A673 (cell line): ENCODE measurements around the gene ADPRH. TPM values are rescaled to one million over a fixed set of nuclear protein-coding genes. Genes with fewer than 3 reads are reported as not detected.
"Not testable (repeated sequence)": the region's sequence is repeated elsewhere in the genome, so short reads cannot be mapped to it uniquely, and the experiment has no call there.

Source experiments
- BruUV-seq: library from RNA; stranded (reverse); fragments of 400-500 nt; replicated peaks from 2 replicates; lab custom pipeline; 2021; lab: Mats Ljungman, UMichigan
- CTCF ChIA-PET: fragments of 300-600 bp; sonication (Branson Sonifier 250); formaldehyde crosslinking; loops from one replicate; lab custom pipeline; 2022; ENCODE audit warnings: antibody characterized with exemption; lab: Charles Lee
- POLR2A ChIA-PET: fragments of 300-600 bp; sonication (Branson Sonifier 250); formaldehyde crosslinking; loops from one replicate; lab custom pipeline; 2022; ENCODE audit warnings: antibody characterized with exemption; ENCODE audit not compliant: low non-redundant PET; lab: Charles Lee
- DNase-seq: peaks from one replicate; pipeline ENCODE4 v3.0.0-alpha.2; 2015; ENCODE audit warnings: low spot score
- H3K27ac ChIP-seq: fragments of 200-600 bp; sonication (generic); 2 replicates; pipeline ENCODE4 v1.5.1; 2016; ENCODE audit warnings: mixed run types, low read depth, mild to moderate bottlenecking, mixed read lengths, antibody characterized with exemption, low read length; ENCODE audit not compliant: poor library complexity, severe bottlenecking
- H3K27me3 ChIP-seq: fragments of 200-600 bp; sonication (generic); replicated peaks from 2 replicates; pipeline ENCODE4 v1.6.1; 2017; ENCODE audit warnings: mixed run types, low read depth, mild to moderate bottlenecking, mixed read lengths, antibody characterized with exemption, low read length; ENCODE audit not compliant: insufficient read depth, poor library complexity
- H3K36me3 ChIP-seq: fragments of 200-600 bp; sonication (generic); 2 replicates; pipeline ENCODE4 v1.6.1; 2016; ENCODE audit warnings: mixed run types, mild to moderate bottlenecking, mixed read lengths, antibody characterized with exemption, low read length; ENCODE audit not compliant: insufficient read depth, poor library complexity, severe bottlenecking
- H3K4me1 ChIP-seq: fragments of 200-600 bp; sonication (generic); 2 replicates; pipeline ENCODE4 v1.6.1; 2017; ENCODE audit warnings: mixed run types, mild to moderate bottlenecking, mixed read lengths, antibody characterized with exemption, low read length; ENCODE audit not compliant: insufficient read depth, poor library complexity, severe bottlenecking
- H3K4me3 ChIP-seq: fragments of 200-600 bp; sonication (generic); 2 replicates; pipeline ENCODE4 v1.5.1; 2016; ENCODE audit warnings: low read depth, mixed run types, mild to moderate bottlenecking, mixed read lengths, low read length; ENCODE audit not compliant: poor library complexity, severe bottlenecking
- H3K9me3 ChIP-seq: fragments of 200-600 bp; sonication (generic); 2 replicates; pipeline ENCODE4 v1.6.1; 2016; ENCODE audit warnings: mixed run types, low read depth, mild to moderate bottlenecking, mixed read lengths, antibody characterized with exemption, low read length; ENCODE audit not compliant: poor library complexity, severe bottlenecking
- EZH2 ChIP-seq: fragments of 200-600 bp; sonication (generic); IDR thresholded peaks from 2 replicates; pipeline ENCODE4 v1.6.1; 2017; ENCODE audit warnings: borderline replicate concordance, low read depth, mild to moderate bottlenecking, mixed read lengths, antibody characterized with exemption, low read length; ENCODE audit not compliant: poor library complexity, severe bottlenecking
- intact Hi-C: fragments of 100-400 bp; cut with micrococcal nuclease; formaldehyde crosslinking; loops from one replicate; pipeline ENCODE4 v1.10.0; 2022; ENCODE audit not compliant: unreplicated experiment
- total RNA-seq: library from RNA; stranded (reverse); gene quantifications from 2 replicates; pipeline ENCODE4 v1.2.3, GENCODE V29; 2021
- TF ChIP-seq, protein P1 (sequence below): fragments of 300-800, 200-600 bp; sonication (generic); conservative IDR thresholded peaks from 2 replicates; pipeline ENCODE4 v1.5.1; 2017; ENCODE audit warnings: low read depth, mild to moderate bottlenecking, antibody characterized with exemption, low read length, moderate library complexity, mixed read lengths

Gene ADPRH
- total RNA-seq, 1 experiment from 2014 or later = 0.37 TPM

GRCh38 chr3:119550192-119550910 is 28.9 kb upstream of the ADPRH start:
- ChIA-PET CTCF (no interaction called here), POLR2A (no interaction called here)
- no peak for DNase-seq
- Histone ChIP-seq H3K4me3 (no peak overlapping the region), H3K27ac (no peak overlapping the region), H3K27me3 (no peaks in the 10 kb centered on the region), H3K4me1 (no peaks in the 10 kb centered on the region), H3K36me3 (no peaks in the 10 kb centered on the region), H3K9me3 (no peaks in the 10 kb centered on the region)
- no TSS peak for BruUV-seq
- intact Hi-C loops = no loop called here
- TF ChIP-seq, protein P1, sequence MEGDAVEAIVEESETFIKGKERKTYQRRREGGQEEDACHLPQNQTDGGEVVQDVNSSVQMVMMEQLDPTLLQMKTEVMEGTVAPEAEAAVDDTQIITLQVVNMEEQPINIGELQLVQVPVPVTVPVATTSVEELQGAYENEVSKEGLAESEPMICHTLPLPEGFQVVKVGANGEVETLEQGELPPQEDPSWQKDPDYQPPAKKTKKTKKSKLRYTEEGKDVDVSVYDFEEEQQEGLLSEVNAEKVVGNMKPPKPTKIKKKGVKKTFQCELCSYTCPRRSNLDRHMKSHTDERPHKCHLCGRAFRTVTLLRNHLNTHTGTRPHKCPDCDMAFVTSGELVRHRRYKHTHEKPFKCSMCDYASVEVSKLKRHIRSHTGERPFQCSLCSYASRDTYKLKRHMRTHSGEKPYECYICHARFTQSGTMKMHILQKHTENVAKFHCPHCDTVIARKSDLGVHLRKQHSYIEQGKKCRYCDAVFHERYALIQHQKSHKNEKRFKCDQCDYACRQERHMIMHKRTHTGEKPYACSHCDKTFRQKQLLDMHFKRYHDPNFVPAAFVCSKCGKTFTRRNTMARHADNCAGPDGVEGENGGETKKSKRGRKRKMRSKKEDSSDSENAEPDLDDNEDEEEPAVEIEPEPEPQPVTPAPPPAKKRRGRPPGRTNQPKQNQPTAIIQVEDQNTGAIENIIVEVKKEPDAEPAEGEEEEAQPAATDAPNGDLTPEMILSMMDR = no peak
- no peak for TF ChIP-seq EZH2

DNA sequence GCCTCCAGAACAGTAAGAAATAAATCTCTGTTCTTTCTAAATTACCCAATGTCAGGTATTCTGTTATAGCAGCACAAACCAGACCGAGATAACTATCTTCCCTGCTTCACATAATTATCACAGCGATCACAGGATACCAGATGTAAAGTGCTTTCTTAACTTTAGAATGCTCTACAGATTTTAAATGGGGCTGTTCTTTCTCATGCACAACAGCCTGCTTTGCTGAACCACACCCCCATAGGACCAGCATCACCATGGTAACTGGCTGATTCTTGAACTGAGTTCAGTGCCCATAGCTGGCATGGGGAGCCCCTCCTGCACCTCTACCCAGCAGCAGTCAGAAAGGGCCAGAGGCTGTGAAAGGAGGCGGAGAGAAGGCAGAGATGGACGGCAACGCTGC is 27.7 kb upstream of the ADPRH start:
- Histone ChIP-seq H3K27me3 (no peaks in the 10 kb centered on the region), H3K27ac (no peak overlapping the region), H3K4me3 (no peak overlapping the region), H3K4me1 (no peaks in the 10 kb centered on the region), H3K36me3 (no peaks in the 10 kb centered on the region), H3K9me3 (no peaks in the 10 kb centered on the region)
- BruUV-seq = no TSS peak
- no peak for TF ChIP-seq EZH2
- TF ChIP-seq, protein P1 = no peak
- no peak for DNase-seq
- CTCF ChIA-PET = interaction anchor here (0.5 kb wide), 1 partner anchor 139 kb away, joined by 3 read pairs; no protein-coding TSS in a partner anchor
- intact Hi-C loops = no loop called here
- POLR2A ChIA-PET = no interaction called here

- H3K27me3 ChIP-seq, POLR2A ChIA-PET, H3K4me3 ChIP-seq, H3K4me1 ChIP-seq, H3K9me3 ChIP-seq, DNase-seq, H3K27ac ChIP-seq, intact Hi-C loops, H3K36me3 ChIP-seq, CTCF ChIA-PET, BruUV-seq: not testable (repeated sequence)
Measured at GRCh38 chr3:119552928-119553327, 26.4 kb upstream of the ADPRH start.
